Subcutaneous abdominal adipose tissue (tissue), 5 donors: ENCODE data around the gene USP7.
"Not testable (repeated sequence)": the region's sequence is repeated elsewhere in the genome, so short reads cannot be mapped to it uniquely, and the experiment has no call there.

Experiments
- H3K27ac ChIP-seq: one replicate; pipeline ENCODE4 v1.7.0; 2013; ENCODE audit warnings: low read depth, mild to moderate bottlenecking, inconsistent platforms, low read length, moderate library complexity
- H3K27me3 ChIP-seq, 5 donors: one replicate each; pipeline ENCODE4 v1.7.0; 2013; ENCODE audit warnings: low read length in 5 of 5, inconsistent platforms in 1 of 5; ENCODE audit not compliant: control insufficient read depth in 5 of 5, insufficient read depth in 4 of 5
- H3K36me3 ChIP-seq, 5 donors: one replicate each; pipeline ENCODE4 v1.7.0; 2013; ENCODE audit warnings: low read length in 5 of 5; ENCODE audit not compliant: control insufficient read depth in 5 of 5, insufficient read depth in 5 of 5
- H3K4me1 ChIP-seq, 5 donors: one replicate each; pipeline ENCODE4 v1.7.0; 2013; ENCODE audit warnings: low read length in 5 of 5, mild to moderate bottlenecking in 3 of 5, moderate library complexity in 1 of 5; ENCODE audit not compliant: control insufficient read depth in 5 of 5, insufficient read depth in 5 of 5
- H3K4me3 ChIP-seq, 5 donors: one replicate each; pipeline ENCODE4 v1.7.0; 2013; ENCODE audit warnings: low read length in 5 of 5, low read depth in 1 of 5
- H3K9ac ChIP-seq, 5 donors: one replicate each; pipeline ENCODE4 v1.7.0; 2013; ENCODE audit warnings: low read length in 5 of 5, mild to moderate bottlenecking in 4 of 5, moderate library complexity in 3 of 5
- H3K9me3 ChIP-seq, 5 donors: one replicate each; pipeline ENCODE4 v1.7.0; 2013; ENCODE audit warnings: low read length in 5 of 5; ENCODE audit not compliant: control insufficient read depth in 5 of 5
- donor health status: healthy.
- donor health status: healthy.
- donor health status: healthy.
- donor health status: healthy.
- donor health status: healthy.

USP7 gene

DNA sequence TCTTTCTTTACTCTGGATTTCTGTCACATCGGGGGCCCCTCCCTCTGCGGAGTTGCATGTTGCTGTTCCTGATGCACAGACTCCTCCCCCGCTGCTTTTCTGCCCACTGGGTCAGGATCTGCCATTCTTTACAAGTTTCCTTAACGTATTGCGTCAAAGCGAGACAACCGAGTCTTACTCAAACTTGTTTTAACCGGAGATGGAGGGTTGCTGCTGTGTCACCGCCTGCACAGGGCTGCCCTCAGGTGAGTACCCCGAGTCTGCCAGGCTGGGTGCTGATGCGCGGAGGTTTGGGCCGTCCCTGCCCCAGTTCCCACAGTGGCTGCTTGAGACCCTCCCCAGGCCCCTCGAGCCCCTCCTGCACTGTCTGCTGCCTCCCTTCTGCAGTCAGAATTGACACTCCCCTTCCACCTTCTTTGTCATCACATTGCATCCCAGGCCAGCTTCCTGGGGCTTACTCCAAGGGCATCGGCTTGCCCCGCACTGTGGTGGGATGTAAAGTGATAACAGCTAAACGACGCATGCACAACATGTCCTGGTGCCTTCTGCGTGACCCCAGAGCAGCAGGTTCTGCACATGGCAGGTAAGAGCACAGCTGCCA is 114.2 kb downstream of the USP7 start:
- Histone ChIP-seq H3K9ac (no peak overlapping the region), H3K36me3 (peaks cover 0 to 50% (median 30%) of the 10 kb centered on the region in 5 donors), H3K4me1 (peaks cover 9 to 52% (median 35%) of the 10 kb centered on the region in 5 donors), H3K27me3 (no peaks in the 10 kb centered on the region), H3K27ac (peak overlapping the region; percentile 51), H3K4me3 (no peak overlapping the region), H3K9me3 (no peaks in the 10 kb centered on the region)

DNA sequence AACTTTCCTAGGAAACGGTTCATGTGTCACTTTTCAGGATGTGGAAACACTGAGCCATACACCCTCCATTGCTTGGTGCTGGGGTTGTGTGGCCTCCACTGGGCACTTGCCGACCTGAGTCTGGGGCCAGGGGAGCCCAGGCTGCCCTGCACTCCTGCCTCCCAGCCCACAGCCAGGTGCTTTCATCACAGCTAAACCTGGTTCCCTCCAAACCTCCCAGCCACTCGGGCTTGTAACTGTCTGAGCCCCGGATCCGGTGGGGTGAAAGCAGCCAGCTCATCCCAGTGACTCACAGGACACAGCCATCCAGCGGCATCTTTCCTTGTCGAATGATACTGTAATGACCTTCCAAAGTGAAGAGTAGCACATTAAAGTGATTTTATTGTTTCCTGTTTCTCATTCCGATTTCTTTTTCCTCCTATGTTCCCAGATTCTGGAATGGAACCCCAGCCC is 114.7 kb downstream of the USP7 start:
- H3K4me3 ChIP-seq: no peak overlapping the region
- H3K9ac ChIP-seq: no peak overlapping the region
- H3K27me3 ChIP-seq: no peaks in the 10 kb centered on the region
- H3K9me3 ChIP-seq: no peaks in the 10 kb centered on the region
- H3K4me1 ChIP-seq: peaks cover 9 to 46% (median 32%) of the 10 kb centered on the region in 5 donors
- peak overlapping the region; percentile 51 for H3K27ac ChIP-seq
- peaks cover 0 to 47% (median 26%) of the 10 kb centered on the region in 5 donors for H3K36me3 ChIP-seq

DNA sequence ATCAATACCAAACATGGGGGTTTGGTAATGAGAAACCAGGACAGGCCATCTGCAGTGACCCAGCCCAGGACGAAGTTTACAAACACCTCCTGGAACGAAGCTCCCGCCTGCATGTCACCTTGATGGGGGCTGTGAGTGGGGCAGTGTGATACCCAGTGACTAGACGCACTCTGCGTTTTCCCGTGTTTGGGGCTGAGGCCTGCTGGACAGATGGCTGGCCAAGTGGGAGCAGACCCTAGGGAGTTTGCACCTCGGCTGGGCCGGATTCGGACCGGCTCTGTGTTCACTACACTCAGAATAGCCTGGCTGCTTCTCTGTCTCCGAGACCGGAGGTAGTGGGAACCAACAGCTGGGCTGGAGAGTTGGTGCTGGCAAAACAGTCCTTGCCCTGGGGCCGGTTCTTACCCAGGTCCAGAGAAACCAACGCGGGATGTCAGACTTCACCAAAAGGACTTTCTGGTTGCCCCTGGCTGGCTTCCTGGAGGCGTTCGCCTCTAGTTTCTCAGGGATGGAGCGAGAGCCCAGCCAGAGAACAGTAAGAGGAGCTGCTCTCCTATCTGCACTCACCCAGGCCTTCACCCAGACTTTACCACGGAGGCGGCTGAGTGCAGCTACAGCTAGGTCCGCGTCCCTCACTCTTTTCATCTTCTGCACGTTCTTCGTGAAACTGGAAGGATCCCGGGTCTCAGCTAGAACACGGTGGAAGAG is 115.3 kb downstream of the USP7 start:
- peak overlapping the region; percentile 51 for H3K27ac ChIP-seq
- peaks cover 0 to 45% (median 26%) of the 10 kb centered on the region in 5 donors for H3K36me3 ChIP-seq
- H3K4me3 ChIP-seq: no peak overlapping the region
- no peaks in the 10 kb centered on the region for H3K9me3 ChIP-seq
- H3K27me3 ChIP-seq: no peaks in the 10 kb centered on the region
- H3K4me1 ChIP-seq: peaks cover 9 to 41% (median 27%) of the 10 kb centered on the region in 5 donors
- no peak overlapping the region for H3K9ac ChIP-seq

DNA sequence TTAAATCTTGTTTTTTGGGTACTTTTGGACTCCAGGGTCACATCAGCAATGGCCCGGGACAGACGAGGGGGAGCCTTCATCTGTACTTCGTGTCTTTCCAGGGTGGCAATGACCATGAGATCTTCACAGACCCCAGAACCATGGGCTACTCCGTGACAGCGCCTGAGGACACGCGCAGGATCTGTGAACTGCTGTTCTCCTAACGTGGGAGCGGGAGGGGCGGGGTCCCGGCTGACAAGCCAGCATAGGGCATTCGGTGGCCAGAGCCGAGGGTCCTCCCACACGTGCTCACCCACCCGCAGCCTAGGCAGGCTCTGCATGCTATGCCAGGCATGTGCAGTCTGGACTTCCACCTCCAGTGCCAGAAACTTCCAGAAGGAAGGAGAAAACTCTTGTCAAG is 116.1 kb downstream of the USP7 start:
- Histone ChIP-seq H3K27me3 (no peaks in the 10 kb centered on the region), H3K36me3 (peaks cover 0 to 37% (median 26%) of the 10 kb centered on the region in 5 donors), H3K4me1 (peaks cover 9 to 34% (median 20%) of the 10 kb centered on the region in 5 donors), H3K9me3 (no peaks in the 10 kb centered on the region), H3K27ac (no peak overlapping the region), H3K9ac (no peak overlapping the region), H3K4me3 (no peak overlapping the region)

DNA sequence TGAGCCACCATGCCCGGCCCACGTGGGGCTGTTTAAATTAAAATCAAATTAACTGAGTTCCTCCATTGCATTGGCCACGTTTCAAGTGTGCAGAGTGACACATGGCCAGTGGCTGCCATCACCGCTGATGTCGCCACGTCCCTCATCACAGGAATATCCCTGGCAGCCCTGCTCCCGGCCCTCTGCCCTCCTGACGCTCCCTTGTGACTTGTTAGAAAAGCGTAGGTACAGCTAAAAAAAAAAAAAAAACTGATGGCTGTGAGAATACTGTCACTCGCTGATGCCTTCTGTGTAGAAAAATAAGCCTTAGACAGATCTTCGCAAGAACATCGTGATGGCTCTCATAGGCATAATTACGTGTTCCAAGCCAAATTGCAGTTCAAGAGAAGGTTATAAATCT is 116.6 kb downstream of the USP7 start:
- H3K9ac ChIP-seq: no peak overlapping the region
- peaks cover 0 to 37% (median 26%) of the 10 kb centered on the region in 5 donors for H3K36me3 ChIP-seq
- no peak overlapping the region for H3K27ac ChIP-seq
- peaks cover 9 to 29% (median 22%) of the 10 kb centered on the region in 5 donors for H3K4me1 ChIP-seq
- H3K4me3 ChIP-seq: no peak overlapping the region
- no peaks in the 10 kb centered on the region for H3K9me3 ChIP-seq
- no peaks in the 10 kb centered on the region for H3K27me3 ChIP-seq

DNA sequence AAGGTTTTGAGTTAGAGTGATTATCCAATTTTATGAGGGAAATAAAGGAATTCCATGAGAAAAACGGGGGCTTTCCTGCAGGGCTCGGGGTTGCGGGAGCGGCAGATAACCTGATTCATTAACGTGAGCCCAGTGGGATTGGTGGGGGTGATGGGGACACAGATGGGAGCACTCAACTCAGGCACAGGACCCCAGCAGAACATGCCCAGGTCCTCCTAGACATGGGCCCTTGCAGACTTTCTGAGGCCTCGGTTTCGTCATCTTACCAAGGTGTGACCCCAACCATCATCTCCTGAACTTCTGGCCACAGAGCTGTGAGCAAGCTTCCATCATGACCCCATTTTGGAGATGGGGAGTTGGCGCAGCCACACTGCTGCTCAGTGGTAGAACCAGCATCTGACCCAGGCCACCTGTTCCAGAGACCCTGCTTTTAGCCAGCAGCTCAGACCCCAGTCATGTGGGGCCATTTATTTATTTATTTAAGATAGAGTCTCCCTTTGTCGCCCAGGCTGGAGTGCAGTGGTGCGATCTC is 117.2 kb downstream of the USP7 start:
- H3K27me3 ChIP-seq: no peaks in the 10 kb centered on the region
- H3K27ac ChIP-seq: no peak overlapping the region
- H3K36me3 ChIP-seq: peaks cover 0 to 34% (median 26%) of the 10 kb centered on the region in 5 donors
- no peak overlapping the region for H3K4me3 ChIP-seq
- no peaks in the 10 kb centered on the region for H3K9me3 ChIP-seq
- H3K4me1 ChIP-seq: peaks cover 9 to 26% (median 24%) of the 10 kb centered on the region in 5 donors
- no peak overlapping the region for H3K9ac ChIP-seq

DNA sequence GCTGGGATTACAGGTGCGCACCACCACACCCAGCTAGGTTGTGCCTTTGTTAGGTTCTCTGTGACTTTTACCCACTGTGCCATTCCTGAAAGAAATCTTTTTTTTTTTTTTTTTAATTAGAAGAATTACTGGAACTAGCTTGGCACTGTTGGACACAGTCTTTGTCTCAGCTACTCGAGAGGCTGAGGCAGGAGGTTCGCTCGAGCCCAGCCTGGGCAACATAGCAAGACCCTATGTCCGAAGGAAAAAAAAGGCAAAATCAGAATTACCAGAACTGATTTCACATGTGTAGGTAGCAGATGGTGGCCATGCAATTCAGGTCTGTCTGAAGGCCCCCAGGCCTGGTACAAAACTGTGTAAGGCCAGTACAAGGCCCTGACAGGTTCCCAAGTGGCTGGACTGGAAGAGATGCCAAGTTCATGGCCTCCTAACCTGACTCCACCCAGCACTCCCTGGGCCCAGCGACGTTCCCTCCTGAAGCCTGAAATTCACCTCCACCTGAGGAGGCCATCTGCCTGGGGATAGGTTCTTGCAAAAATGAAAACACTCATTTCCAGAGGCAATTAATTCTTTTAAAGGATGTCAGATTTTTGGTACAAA is 117.9 kb downstream of the USP7 start:
- no peak overlapping the region for H3K4me3 ChIP-seq
- no peaks in the 10 kb centered on the region for H3K9me3 ChIP-seq
- H3K4me1 ChIP-seq: peaks cover 9 to 24% (median 21%) of the 10 kb centered on the region in 5 donors
- no peak overlapping the region for H3K27ac ChIP-seq
- H3K27me3 ChIP-seq: no peaks in the 10 kb centered on the region
- peaks cover 0 to 33% (median 26%) of the 10 kb centered on the region in 5 donors for H3K36me3 ChIP-seq
- H3K9ac ChIP-seq: peak overlapping the region in 1 of 5 donors; percentile 45

DNA sequence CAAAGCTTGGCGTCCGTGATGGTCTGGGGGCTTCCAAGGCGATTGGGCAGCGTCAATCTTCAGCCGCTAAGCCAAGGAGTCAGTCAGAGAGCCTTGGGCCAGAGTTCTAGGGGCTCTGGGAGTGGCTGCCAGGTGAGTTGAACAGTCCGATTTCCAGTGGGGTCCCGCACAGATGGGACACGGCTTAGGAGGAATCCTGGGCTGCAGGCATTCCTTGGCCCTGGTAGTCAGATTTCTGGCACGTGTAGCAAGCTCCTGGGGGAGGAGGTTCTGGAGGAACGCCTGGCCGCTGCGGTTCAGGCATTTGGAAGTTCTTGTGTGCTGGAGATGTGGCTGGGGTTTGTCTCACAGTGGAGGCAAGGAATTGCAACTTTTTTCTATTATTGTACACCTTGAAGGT is 120.4 kb downstream of the USP7 start:
- peaks cover 0 to 14% (median 8%) of the 10 kb centered on the region in 5 donors for H3K36me3 ChIP-seq
- not testable (repeated sequence) for H3K9ac ChIP-seq, H3K4me1 ChIP-seq, H3K9me3 ChIP-seq, H3K27ac ChIP-seq, H3K4me3 ChIP-seq, H3K27me3 ChIP-seq
